A673 (cell line): ENCODE results near the gene JARID2.

Experiments
- CTCF ChIP-seq: fragments of 300-800, 200-600 bp; sonication (generic); conservative IDR thresholded peaks from 2 replicates; pipeline ENCODE4 v1.5.1; 2017; ENCODE audit warnings: low read depth, mild to moderate bottlenecking, antibody characterized with exemption, low read length, moderate library complexity, mixed read lengths
- EZH2 ChIP-seq: fragments of 200-600 bp; sonication (generic); IDR thresholded peaks from 2 replicates; pipeline ENCODE4 v1.6.1; 2017; ENCODE audit warnings: borderline replicate concordance, low read depth, mild to moderate bottlenecking, mixed read lengths, antibody characterized with exemption, low read length; ENCODE audit not compliant: poor library complexity, severe bottlenecking

- TF ChIP-seq CTCF (no peak), EZH2 (no peak)
These were observed 63.9 kb downstream of the JARID2 start for GRCh38 chr6:15309611-15310283.
